GM13977 (cell line): Measurements from ENCODE around the gene BRINP1.

ENCODE experiments used
- DNase-seq: peaks from one replicate; pipeline ENCODE4 v3.0.0; 2012; ENCODE audit warnings: low spot score
- in situ Hi-C: fragments of 300-500 bp; cut with MboI; formaldehyde crosslinking; loops from one replicate; pipeline ENCODE4 v1.12.0; 2022; ENCODE audit warnings: low sequenced_read_pairs, low pct_unique_long_range_greater_than_20kb, mixed read lengths, inconsistent platforms; ENCODE audit not compliant: unreplicated experiment
- TF ChIP-seq, protein P1 (sequence below): IDR thresholded peaks from 2 replicates; pipeline ENCODE4 v1.5.1; 2012; ENCODE audit warnings: mild to moderate bottlenecking, control low read depth; ENCODE audit not compliant: insufficient read depth; ENCODE audit errors: extremely low read depth, missing control alignments

BRINP1 gene

DNA sequence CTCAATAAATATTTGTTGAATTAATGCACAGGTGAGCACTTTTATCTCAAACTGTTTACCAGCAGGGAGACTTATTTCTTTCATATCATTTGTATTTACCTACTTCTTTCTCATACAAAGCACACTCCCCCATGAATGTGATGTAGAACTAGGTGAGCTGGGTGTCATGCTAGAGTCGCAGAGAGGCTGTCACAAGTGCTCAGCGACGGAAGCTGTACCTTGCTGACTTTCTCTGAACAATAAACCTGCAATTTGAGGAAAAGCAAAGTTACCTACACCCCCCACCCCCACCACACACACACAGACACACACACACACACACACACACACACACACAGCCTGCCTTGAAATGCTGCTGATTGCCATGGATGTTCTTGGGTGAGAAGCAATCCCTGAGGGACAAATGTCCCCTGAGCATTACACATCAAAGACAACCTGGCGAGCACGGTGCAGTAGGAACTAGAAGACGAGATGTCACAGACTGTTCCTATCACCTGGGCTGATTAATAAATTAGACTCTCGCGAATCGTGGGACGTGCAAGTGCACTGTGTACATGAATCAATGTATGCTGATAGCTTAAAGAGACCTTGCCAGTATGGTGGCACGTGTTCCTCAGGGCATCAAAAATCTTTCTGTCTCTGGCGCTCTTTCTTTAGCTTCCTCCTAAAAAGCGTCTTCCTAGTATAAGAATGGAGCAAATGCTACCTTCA lies 66.1 kb downstream of the BRINP1 start:
- TF ChIP-seq, protein P1, sequence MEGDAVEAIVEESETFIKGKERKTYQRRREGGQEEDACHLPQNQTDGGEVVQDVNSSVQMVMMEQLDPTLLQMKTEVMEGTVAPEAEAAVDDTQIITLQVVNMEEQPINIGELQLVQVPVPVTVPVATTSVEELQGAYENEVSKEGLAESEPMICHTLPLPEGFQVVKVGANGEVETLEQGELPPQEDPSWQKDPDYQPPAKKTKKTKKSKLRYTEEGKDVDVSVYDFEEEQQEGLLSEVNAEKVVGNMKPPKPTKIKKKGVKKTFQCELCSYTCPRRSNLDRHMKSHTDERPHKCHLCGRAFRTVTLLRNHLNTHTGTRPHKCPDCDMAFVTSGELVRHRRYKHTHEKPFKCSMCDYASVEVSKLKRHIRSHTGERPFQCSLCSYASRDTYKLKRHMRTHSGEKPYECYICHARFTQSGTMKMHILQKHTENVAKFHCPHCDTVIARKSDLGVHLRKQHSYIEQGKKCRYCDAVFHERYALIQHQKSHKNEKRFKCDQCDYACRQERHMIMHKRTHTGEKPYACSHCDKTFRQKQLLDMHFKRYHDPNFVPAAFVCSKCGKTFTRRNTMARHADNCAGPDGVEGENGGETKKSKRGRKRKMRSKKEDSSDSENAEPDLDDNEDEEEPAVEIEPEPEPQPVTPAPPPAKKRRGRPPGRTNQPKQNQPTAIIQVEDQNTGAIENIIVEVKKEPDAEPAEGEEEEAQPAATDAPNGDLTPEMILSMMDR = no peak
- in situ Hi-C loops = no loop called here
- DNase-seq = no peak

DNA sequence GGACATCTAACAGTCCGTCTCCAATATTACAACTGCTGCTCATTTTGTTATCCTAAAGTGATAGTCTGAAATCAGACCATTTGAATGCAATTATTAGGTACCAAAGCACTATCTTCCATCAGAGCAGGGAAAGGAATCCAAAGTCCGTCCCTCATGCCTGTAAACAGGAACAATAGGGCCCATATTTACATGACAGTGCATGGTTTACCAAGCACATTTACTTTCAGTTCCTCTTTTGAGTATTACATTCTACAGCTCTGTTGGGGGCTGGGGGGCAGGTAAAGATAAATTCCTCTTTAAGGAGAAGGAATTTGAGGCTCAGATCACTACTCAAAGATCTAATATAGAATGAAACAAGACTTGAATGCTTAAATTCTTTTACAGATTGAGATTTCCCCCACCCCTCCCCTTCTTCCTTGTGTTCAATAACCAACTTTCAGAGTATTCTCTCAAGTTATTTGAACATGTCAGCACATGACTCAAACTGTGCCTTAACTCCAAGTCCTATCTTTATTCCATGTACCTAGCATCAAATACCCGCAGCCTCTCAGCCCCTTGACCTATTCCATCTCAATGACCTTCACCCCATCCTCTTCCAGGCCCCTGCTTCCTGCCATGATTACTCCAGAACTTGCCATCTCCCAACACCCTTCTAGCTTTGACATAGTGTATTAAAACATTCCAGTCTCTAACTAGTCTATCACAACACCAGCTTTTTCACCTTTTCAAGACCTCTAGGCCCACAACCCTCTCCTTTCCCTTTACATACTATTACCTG lies 71.0 kb downstream of the BRINP1 start:
- in situ Hi-C loops = loop anchor here (25.0 kb wide), 1 partner anchor 1511 kb away; no protein-coding TSS in a partner anchor
- TF ChIP-seq, protein P1 = no peak
- DNase-seq = no peak

DNA sequence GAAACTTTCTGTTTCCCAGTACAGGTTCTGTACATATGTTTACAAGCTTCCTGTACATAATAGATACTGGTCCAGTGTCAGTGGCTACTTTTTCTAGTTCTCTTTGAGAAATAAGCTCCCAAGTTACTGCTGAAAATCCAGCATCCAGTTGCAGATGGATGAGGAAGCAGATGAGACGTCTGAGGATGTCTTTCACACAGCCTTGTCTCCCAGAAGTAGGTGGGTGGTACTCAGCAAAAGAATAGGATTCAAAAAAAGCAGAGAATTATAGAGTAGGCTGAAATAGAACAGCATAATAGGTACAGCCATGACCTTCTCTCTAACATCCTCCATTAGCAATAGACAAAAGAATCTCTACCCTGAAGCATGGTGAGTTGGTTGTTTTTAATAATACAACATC lies 77.7 kb downstream of the BRINP1 start:
- TF ChIP-seq, protein P1 = no peak
- in situ Hi-C loops = loop anchor here (25.0 kb wide), 1 partner anchor 1504 kb away; no protein-coding TSS in a partner anchor
- DNase-seq = no peak

DNA sequence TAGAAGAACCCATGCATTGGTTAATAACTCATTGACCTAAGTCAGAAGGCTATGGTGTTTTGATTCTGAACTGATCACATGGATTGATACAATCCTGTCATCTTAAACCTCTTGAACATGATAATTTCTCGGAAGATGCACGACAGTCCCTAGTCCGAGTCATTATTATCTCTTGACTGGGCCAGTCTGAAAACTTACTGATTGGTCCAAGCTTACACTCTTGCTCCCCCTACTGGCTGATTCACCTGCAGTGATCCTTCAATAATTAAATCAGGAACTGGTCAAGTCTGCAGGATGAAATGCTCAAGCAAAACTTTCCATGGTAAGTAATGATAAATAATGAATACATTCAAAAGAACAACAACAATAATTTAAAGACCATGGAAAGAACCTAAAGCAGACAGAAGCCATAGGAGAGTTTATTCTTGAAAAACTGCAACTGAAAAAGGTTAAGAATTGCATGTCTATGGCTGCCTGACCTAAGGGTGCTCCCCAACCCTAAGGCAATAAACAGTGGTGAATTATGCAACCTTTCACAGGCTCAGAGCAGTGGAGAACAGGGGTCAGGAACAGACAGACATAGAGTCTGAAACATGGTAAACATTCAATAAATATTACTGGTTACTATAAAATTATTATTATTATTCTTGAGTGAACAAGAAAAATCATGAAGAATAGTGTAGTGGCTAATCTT lies 79.3 kb downstream of the BRINP1 start:
- DNase-seq = peak; percentile 58
- in situ Hi-C loops = loop anchor here (25.0 kb wide), 1 partner anchor 1503 kb away; no protein-coding TSS in a partner anchor
- TF ChIP-seq, protein P1 = peak; percentile 82

DNA sequence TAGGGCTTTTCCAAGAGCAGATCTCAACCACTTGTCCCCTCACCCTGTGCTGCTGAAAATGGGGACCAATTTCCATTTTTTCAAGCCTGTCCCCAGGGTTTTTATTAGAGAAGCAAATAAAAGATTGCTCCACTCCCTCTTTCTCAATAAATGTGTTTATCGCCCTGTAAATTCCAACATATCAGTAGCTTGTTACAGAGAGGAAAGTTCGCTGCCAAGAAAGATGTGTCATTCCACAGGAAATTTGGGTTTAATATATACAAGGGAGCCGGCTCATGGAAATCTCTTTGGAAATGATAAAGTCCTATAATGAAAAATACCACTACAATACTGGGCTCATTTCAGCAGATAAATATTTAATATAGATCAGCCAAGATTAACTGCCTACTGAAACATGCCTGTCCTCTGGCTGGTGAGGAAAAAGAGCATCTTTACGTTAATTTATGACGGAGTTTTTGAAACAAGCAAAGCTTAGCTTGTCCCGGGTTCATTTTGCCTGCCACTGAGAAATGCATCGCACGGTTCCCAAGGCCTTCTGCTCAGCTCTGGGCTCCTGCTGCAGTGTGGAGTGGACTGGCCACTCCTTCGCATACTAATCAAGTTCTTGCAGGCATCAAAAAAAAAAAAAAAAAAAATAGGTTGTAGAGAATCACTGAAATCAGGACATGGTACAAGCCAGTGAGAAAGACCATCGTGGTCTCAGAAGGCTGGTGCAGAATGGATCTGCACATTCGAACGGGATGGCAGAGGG lies 84.5 kb downstream of the BRINP1 start:
- TF ChIP-seq, protein P1 = no peak
- DNase-seq = no peak
- in situ Hi-C loops = loop anchor here (25.0 kb wide), 1 partner anchor 1497 kb away; no protein-coding TSS in a partner anchor

DNA sequence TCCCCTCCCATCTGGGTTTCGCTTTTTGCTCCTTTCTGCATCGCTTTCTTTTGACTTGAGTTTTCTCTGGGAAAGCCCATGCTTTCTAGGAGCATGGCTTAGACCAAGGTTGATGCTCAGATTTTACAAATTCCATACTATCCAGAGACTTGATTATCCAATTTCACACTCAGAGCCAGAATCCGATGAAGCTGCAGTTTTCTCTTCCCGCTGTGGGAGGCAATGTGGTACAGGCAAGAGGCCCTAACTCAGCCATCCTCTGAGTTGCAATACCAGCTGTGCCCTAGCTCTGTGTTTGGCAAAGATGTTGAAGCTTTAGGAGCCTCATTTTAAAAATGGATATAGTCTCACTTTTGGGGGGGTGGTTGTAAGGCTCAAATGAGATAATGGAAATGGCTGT lies 85.1 kb downstream of the BRINP1 start:
- in situ Hi-C loops = loop anchor here (25.0 kb wide), 1 partner anchor 1497 kb away; no protein-coding TSS in a partner anchor
- DNase-seq = no peak

More for the DNA sequence above, 85.1 kb downstream of the BRINP1 start:
- TF ChIP-seq, protein P1 = no peak
